LNCAP (cell line): ENCODE measurements around the gene PIH1D1.

Source experiments
- CTCF ChIP-seq: fragments of 450-650 bp; IDR thresholded peaks from 2 replicates; pipeline ENCODE4 v1.5.1; 2017; ENCODE audit warnings: mild to moderate bottlenecking

Gene PIH1D1

GRCh38 chr19:49411681-49412326 lies 39.8 kb downstream of the PIH1D1 start:
- TF ChIP-seq CTCF, result no peak

GRCh38 chr19:49409441-49410029 lies 42.1 kb downstream of the PIH1D1 start:
- no peak for TF ChIP-seq CTCF

- no peak for TF ChIP-seq CTCF
Observed at GRCh38 chr19:49408816-49409440, 42.7 kb downstream of the PIH1D1 start.

GRCh38 chr19:49407482-49408015 lies 44.1 kb downstream of the PIH1D1 start:
- TF ChIP-seq CTCF, result no peak

GRCh38 chr19:49407079-49407478 lies 44.5 kb downstream of the PIH1D1 start:
- no peak for TF ChIP-seq CTCF

GRCh38 chr19:49403404-49404187 lies 48.0 kb downstream of the PIH1D1 start:
- TF ChIP-seq CTCF, result no peak

GRCh38 chr19:49400029-49400428 lies 51.6 kb downstream of the PIH1D1 start:
- no peak for TF ChIP-seq CTCF
